ENCODE measurements around the gene MTFR2. TPM values are rescaled to one million over a fixed set of nuclear protein-coding genes. Genes with fewer than 3 reads are reported as not detected.

The MTFR2 gene
- polyA plus RNA-seq, 1 experiment = 5.5 TPM

- no peak for TF ChIP-seq CTCF (IDR thresholded peaks at IDR 0.05; ENCODE audit: insufficient read depth, low read depth, low read length)
- CTCF ChIA-PET = interaction anchor here (1.5 kb wide), 1 partner anchor 678 kb away, joined by 4 read pairs; no protein-coding TSS in a partner anchor
Measured at GRCh38 chr6:136213853-136214252, 36.3 kb downstream of the MTFR2 start.

GRCh38 chr6:136213012-136213539 lies 37.0 kb downstream of the MTFR2 start:
- H3K27me3 ChIP-seq (ENCODE audit: control insufficient read depth, insufficient read depth, low read length) = no peaks in the 10 kb centered on the region
- H3K36me3 ChIP-seq (ENCODE audit: control insufficient read depth, insufficient read depth, low read length) = no peaks in the 10 kb centered on the region
- POLR2A ChIA-PET = interaction anchor here (0.7 kb wide), 1 partner anchor 311 kb away, joined by 4 read pairs; no protein-coding TSS in a partner anchor
- no peak overlapping the region for H3K4me3 ChIP-seq (ENCODE audit: low read depth, low read length)
- no peak for DNase-seq (ENCODE audit: low read depth)
- no peak for TF ChIP-seq CTCF (IDR thresholded peaks at IDR 0.05; ENCODE audit: insufficient read depth, low read depth, low read length)
- CTCF ChIA-PET = interaction anchor here (1.5 to 2.2 kb wide), 2 partner anchors 14 to 677 kb away, joined by 4 to 14 read pairs; no protein-coding TSS in a partner anchor

More at GRCh38 chr6:136213853-136214252, 36.3 kb downstream of the MTFR2 start:
- Histone ChIP-seq H3K4me3 (ENCODE audit: low read depth, low read length) (no peak overlapping the region), H3K27me3 (ENCODE audit: control insufficient read depth, insufficient read depth, low read length) (no peaks in the 10 kb centered on the region), H3K36me3 (ENCODE audit: control insufficient read depth, insufficient read depth, low read length) (no peaks in the 10 kb centered on the region)
- no peak for DNase-seq (ENCODE audit: low read depth)
- POLR2A ChIA-PET = no interaction called here

GRCh38 chr6:136212608-136213007 lies 37.5 kb downstream of the MTFR2 start:
- CTCF ChIA-PET = interaction anchor here (1.5 to 2.2 kb wide), 2 partner anchors 14 to 677 kb away, joined by 4 to 14 read pairs; no protein-coding TSS in a partner anchor
- TF ChIP-seq CTCF (IDR thresholded peaks at IDR 0.05; ENCODE audit: insufficient read depth, low read depth, low read length) = no peak
- DNase-seq (ENCODE audit: low read depth) = no peak
- Histone ChIP-seq H3K27me3 (ENCODE audit: control insufficient read depth, insufficient read depth, low read length) (no peaks in the 10 kb centered on the region), H3K36me3 (ENCODE audit: control insufficient read depth, insufficient read depth, low read length) (no peaks in the 10 kb centered on the region), H3K4me3 (ENCODE audit: low read depth, low read length) (no peak overlapping the region)
- POLR2A ChIA-PET = interaction anchor here (0.7 kb wide), 1 partner anchor 311 kb away, joined by 4 read pairs; no protein-coding TSS in a partner anchor

GRCh38 chr6:136210398-136211165 lies 39.5 kb downstream of the MTFR2 start:
- H3K4me3 ChIP-seq (ENCODE audit: low read depth, low read length) = no peak overlapping the region
- CTCF ChIA-PET = interaction anchor here (1.5 kb wide), 1 partner anchor 16 kb away, joined by 5 read pairs; no protein-coding TSS in a partner anchor
- H3K27me3 ChIP-seq (ENCODE audit: control insufficient read depth, insufficient read depth, low read length) = no peaks in the 10 kb centered on the region
- DNase-seq (ENCODE audit: low read depth) = no peak
- POLR2A ChIA-PET = no interaction called here
- no peaks in the 10 kb centered on the region for H3K36me3 ChIP-seq (ENCODE audit: control insufficient read depth, insufficient read depth, low read length)
- TF ChIP-seq CTCF (IDR thresholded peaks at IDR 0.05; ENCODE audit: insufficient read depth, low read depth, low read length) = no peak

GRCh38 chr6:136209496-136209895 lies 40.6 kb downstream of the MTFR2 start:
- Histone ChIP-seq H3K4me3 (ENCODE audit: low read depth, low read length) (no peak overlapping the region), H3K27me3 (ENCODE audit: control insufficient read depth, insufficient read depth, low read length) (no peaks in the 10 kb centered on the region), H3K36me3 (ENCODE audit: control insufficient read depth, insufficient read depth, low read length) (no peaks in the 10 kb centered on the region)
- no peak for TF ChIP-seq CTCF (IDR thresholded peaks at IDR 0.05; ENCODE audit: insufficient read depth, low read depth, low read length)
- POLR2A ChIA-PET = no interaction called here
- no peak for DNase-seq (ENCODE audit: low read depth)
- CTCF ChIA-PET = interaction anchor here (0.6 kb wide), 1 partner anchor 147 kb away, joined by 3 read pairs; no protein-coding TSS in a partner anchor

All from BJ (cell line).